Measurements from ENCODE around the gene NTRK2.

- TF ChIP-seq REST (IDR thresholded peaks at IDR 0.05; ENCODE audit: insufficient read depth in 1 of 2, low read depth in 2 of 2, low read length in 2 of 2) (no peak), SIN3A (IDR thresholded peaks at IDR 0.05; ENCODE audit: borderline replicate concordance, insufficient read depth, low read length) (no peak)
Observed at GRCh38 chr9:84832453-84832852, 162.9 kb downstream of the NTRK2 start.

Measured in PFSK-1 (cell line).